ENCODE results near the gene BRD1. TPM values are rescaled to one million over a fixed set of nuclear protein-coding genes. Genes with fewer than 3 reads are reported as not detected.

Gene BRD1
- total RNA-seq, 1 donor from 2014 or later: 64.1 TPM

- peaks cover 24% of the 10 kb centered on the region for H3K9me3 Mint-ChIP-seq
- no peak overlapping the region for H3K4me3 Mint-ChIP-seq
- H3K27ac Mint-ChIP-seq: no peak overlapping the region
- DNase-seq (ENCODE audit: low spot score in 2 of 2, unreplicated experiment in 2 of 2): peak in 1 of 2 experiments; percentile 69
- H3K4me1 Mint-ChIP-seq: no peaks in the 10 kb centered on the region
- TF ChIP-seq CTCF (IDR thresholded peaks at IDR 0.05; ENCODE audit: unreplicated experiment): no peak
- peaks cover 30% of the 10 kb centered on the region for H3K27me3 Mint-ChIP-seq (ENCODE audit: low read depth)
- no peaks in the 10 kb centered on the region for H3K36me3 Mint-ChIP-seq
These were observed 92.2 kb downstream of the BRD1 start for GRCh38 chr22:49735411-49735900.

DNA sequence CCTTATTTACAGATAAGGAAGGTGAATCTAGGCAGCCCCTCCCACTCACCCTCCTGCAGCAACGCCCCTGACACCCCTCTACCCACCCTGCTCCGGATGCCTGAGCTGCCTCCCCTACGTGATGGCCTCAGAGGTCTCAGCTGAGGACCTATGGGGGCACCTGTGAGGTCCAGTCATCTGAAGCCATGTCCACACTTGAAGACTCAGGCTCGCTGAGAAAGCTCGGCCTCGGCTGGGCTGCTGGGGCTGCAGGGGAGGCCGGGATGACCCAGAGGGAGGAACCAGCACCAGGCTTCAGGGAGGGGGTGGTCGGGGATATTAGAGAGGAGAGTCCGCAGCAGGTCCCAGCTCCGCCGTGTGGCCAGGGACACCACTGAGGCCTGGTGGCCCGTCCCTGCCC is 92.8 kb downstream of the BRD1 start:
- H3K27me3 Mint-ChIP-seq (ENCODE audit: low read depth): peaks cover 33% of the 10 kb centered on the region
- H3K9me3 Mint-ChIP-seq: peaks cover 21% of the 10 kb centered on the region
- H3K4me3 Mint-ChIP-seq: no peak overlapping the region
- H3K27ac Mint-ChIP-seq: no peak overlapping the region
- H3K4me1 Mint-ChIP-seq: no peaks in the 10 kb centered on the region
- peak in 1 of 2 experiments; percentile 35 for DNase-seq (ENCODE audit: low spot score in 2 of 2, unreplicated experiment in 2 of 2)
- TF ChIP-seq CTCF (IDR thresholded peaks at IDR 0.05; ENCODE audit: unreplicated experiment): no peak
- no peaks in the 10 kb centered on the region for H3K36me3 Mint-ChIP-seq

GRCh38 chr22:49734390-49734789 is 93.3 kb downstream of the BRD1 start:
- no peak for TF ChIP-seq CTCF (IDR thresholded peaks at IDR 0.05; ENCODE audit: unreplicated experiment)
- H3K4me3 Mint-ChIP-seq: no peak overlapping the region
- no peaks in the 10 kb centered on the region for H3K36me3 Mint-ChIP-seq
- H3K9me3 Mint-ChIP-seq: peaks cover 16% of the 10 kb centered on the region
- H3K27ac Mint-ChIP-seq: no peak overlapping the region
- no peak for DNase-seq (ENCODE audit: low spot score in 2 of 2, unreplicated experiment in 2 of 2)
- peaks cover 37% of the 10 kb centered on the region for H3K27me3 Mint-ChIP-seq (ENCODE audit: low read depth)
- H3K4me1 Mint-ChIP-seq: no peaks in the 10 kb centered on the region

DNA sequence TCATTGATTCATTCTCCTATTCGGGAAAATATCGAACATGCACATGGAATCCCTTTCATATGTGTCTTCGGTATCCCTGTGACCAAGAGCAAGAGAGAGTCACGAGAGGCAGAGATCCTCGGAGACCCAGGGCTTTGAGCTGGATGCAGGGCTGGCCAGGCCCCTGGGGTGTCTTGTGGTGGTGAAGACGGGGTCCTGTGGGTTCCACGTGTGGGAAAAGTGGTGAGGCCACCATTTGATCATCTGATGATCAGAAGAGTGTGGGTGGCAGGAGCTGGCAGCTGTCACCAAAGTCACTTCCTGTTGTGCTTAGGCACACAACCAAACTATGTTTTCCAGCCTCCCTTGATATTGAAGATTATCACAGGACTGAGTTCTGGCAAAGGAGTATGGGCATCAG is 94.0 kb downstream of the BRD1 start:
- Mint-ChIP-seq H3K27me3 (ENCODE audit: low read depth) (peaks cover 43% of the 10 kb centered on the region), H3K27ac (no peak overlapping the region), H3K36me3 (no peaks in the 10 kb centered on the region), H3K9me3 (peaks cover 10% of the 10 kb centered on the region), H3K4me3 (no peak overlapping the region), H3K4me1 (no peaks in the 10 kb centered on the region)
- DNase-seq (ENCODE audit: low spot score in 2 of 2, unreplicated experiment in 2 of 2): no peak
- TF ChIP-seq CTCF (IDR thresholded peaks at IDR 0.05; ENCODE audit: unreplicated experiment): no peak

DNA sequence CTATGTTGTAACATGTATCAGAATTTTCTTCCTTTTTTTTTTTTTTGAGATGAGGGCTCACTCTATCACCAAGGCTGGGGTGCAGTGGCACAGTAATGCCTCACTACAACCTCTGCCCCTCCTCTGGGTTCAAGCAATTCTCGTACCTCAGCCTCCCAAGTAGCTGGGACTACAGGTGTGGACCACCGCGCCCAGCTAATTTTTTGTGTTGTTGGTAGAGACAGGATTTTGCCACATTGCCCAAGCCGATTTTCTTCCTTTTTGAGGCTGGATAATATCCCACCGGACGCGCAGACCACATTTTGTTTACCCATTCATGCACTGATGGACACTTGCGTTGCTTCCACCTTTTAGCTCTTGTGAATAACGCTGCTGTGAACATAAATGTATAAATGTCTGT is 97.0 kb downstream of the BRD1 start:
- no peaks in the 10 kb centered on the region for H3K4me1 Mint-ChIP-seq
- no peak overlapping the region for H3K4me3 Mint-ChIP-seq
- H3K9me3 Mint-ChIP-seq: no peaks in the 10 kb centered on the region
- no peak for TF ChIP-seq CTCF (IDR thresholded peaks at IDR 0.05; ENCODE audit: unreplicated experiment)
- peaks cover 70% of the 10 kb centered on the region for H3K27me3 Mint-ChIP-seq (ENCODE audit: low read depth)
- no peak for DNase-seq (ENCODE audit: low spot score in 2 of 2, unreplicated experiment in 2 of 2)
- no peak overlapping the region for H3K27ac Mint-ChIP-seq
- H3K36me3 Mint-ChIP-seq: no peaks in the 10 kb centered on the region
